Measurements from ENCODE around the gene PROK1.
"Not testable (repeated sequence)": the region's sequence is repeated elsewhere in the genome, so short reads cannot be mapped to it uniquely, and the experiment has no call there.

Gene PROK1

DNA sequence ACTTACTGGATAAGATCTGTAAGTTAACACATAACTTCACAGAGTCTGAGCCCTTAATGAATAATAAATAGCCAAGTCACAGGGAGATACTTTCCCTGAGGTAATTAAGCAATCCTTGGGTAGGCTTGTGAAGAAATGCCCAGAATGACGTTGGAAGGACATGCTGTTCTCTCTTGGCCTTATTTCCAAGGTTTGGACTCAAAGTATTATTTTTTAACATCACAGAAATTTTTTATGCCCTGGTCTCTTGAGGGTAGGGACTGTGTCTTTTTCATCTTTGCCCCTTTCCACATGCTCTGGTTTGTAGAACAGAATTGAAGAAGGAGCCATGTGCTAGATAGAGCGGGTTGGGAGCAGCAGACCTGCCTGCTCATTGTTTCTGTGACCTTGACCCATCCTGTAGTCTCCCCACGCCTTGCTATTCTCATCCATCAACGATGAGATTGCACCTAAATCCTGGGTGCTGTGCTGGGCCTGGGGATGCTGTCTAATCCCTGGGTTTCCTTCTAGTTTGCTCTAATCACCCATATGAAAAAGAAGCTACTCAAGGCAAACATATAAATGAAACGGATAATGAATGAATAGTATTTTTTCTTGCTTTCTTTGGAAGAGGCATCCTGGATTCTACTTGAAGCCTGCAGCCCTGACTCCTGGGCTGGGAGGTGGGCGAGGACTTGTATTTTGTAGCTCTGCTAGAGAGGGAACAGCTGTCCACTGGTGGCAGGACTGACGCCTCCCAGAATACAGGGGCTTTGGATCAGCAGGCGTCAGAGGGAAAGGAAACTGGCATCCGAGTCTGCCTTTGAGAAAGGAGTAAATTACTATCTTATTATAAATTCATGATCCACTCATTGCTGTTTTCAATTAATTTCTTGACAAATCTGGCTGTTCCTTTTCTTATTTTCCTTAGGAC, 26.0 kb upstream of the PROK1 start:
- H3K9ac ChIP-seq (ENCODE audit: low read depth, low read length): no peak overlapping the region
- no peaks in the 10 kb centered on the region; the same call in 1 of the 2 replicates for H3K36me3 ChIP-seq (ENCODE audit: insufficient read depth, low read length)
- no peaks in the 10 kb centered on the region for H3K4me1 ChIP-seq (ENCODE audit: insufficient read depth, low read length)

DNA sequence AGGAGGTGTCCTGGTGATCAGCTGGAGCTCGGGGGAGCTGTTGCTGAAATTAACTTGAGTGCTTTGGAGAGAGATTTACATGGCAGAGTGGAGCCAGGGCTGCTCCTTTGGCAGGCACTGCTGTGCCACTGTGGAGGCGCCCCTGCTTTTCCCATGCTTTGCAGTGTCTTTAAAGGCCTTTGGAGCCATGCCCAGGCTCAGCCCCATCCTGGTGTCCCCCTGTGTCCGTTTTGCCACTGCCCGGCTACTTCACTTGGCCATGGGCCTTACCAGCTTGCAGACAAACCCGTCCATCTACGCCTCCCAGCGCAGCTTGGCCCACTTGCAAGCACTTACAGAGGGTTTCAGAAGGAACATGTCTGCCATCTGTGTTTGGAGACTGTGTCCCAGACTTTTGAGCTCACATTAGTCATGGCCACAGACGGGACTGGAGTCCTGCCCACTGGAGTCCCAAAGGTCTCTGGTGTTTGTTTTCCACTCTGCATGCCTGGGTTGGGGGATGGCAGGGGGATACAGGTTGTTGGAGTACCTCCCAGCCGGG, 25.3 kb upstream of the PROK1 start:
- no peaks in the 10 kb centered on the region for H3K4me1 ChIP-seq (ENCODE audit: insufficient read depth, low read length)
- H3K36me3 ChIP-seq (ENCODE audit: insufficient read depth, low read length): no peaks in the 10 kb centered on the region; the same call in 1 of the 2 replicates
- H3K9ac ChIP-seq (ENCODE audit: low read depth, low read length): no peak overlapping the region
- peaks cover 5% of the 10 kb centered on the region; the same call in 1 of the 2 replicates for H3K9me3 ChIP-seq (ENCODE audit: control insufficient read depth, insufficient read depth, low read length)

More for the DNA sequence above, 26.0 kb upstream of the PROK1 start:
- peaks cover 6% of the 10 kb centered on the region; the same call in 1 of the 2 replicates for H3K9me3 ChIP-seq (ENCODE audit: control insufficient read depth, insufficient read depth, low read length)

DNA sequence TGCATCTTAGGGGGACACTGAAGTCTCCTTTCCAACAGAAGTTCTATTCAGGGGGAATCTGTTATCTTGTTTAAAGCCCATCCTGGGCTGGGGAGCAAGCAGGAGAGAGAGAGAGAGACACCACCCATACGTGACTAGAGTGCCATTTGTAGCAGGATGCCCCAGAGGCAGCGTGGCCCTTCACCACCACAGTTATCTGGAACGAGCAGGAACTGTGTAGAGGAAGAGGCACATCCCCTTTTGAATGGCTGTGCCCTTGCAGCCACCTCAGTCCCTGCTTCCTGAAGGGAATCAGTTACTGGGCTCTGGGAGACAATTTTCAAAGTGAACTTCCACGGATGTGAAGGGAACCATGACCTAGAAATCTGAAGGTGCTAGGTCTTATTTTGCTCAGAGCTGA, 24.1 kb upstream of the PROK1 start:
- H3K36me3 ChIP-seq (ENCODE audit: insufficient read depth, low read length): no peaks in the 10 kb centered on the region; the same call in 1 of the 2 replicates
- H3K9ac ChIP-seq (ENCODE audit: low read depth, low read length): no peak overlapping the region
- H3K4me1 ChIP-seq (ENCODE audit: insufficient read depth, low read length): no peaks in the 10 kb centered on the region
- H3K9me3 ChIP-seq (ENCODE audit: control insufficient read depth, insufficient read depth, low read length): no peaks in the 10 kb centered on the region

DNA sequence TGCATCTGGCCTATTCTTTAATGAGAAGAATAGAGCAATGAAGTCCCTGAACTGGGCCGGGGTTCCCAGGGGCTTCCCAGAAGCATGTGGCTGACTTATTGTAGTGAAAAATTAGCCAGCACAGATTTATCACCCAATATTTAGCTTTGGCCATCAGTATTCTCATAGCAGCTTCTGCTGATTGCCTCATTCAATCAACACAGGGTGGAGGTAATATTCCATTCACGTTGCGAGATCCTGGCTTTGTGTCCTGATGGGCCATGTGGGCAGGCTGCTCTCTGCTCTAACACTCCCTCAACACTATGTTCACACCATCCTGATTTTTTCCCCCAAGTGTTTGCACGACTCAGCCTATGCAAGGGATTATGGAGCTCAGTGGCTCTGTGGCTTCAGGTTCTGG, 22.0 kb upstream of the PROK1 start:
- H3K9ac ChIP-seq (ENCODE audit: low read depth, low read length): no peak overlapping the region
- peaks cover 11% of the 10 kb centered on the region for H3K4me1 ChIP-seq (ENCODE audit: insufficient read depth, low read length)
- H3K9me3 ChIP-seq (ENCODE audit: control insufficient read depth, insufficient read depth, low read length): no peaks in the 10 kb centered on the region
- no peaks in the 10 kb centered on the region; the same call in 1 of the 2 replicates for H3K36me3 ChIP-seq (ENCODE audit: insufficient read depth, low read length)

DNA sequence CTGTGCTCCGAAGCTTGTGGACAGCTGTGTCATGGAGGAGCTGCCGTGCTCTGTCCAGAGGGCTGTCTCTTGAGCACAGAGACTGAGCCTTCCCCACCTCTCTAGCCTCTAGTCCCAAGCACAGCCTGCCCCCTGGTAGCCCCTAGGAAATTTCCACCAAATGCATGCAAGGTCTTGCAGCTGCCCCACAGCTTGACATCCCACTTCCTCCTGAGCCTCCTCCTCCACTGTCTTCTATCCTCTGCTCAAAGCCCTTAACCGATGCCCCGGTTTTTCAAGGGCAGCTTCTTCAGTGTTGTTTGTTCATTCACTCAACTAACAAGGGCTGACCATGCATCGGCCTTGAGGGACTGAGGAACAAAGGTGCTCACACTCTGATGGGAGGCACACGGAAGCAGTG, 20.6 kb upstream of the PROK1 start:
- no peaks in the 10 kb centered on the region for H3K9me3 ChIP-seq (ENCODE audit: control insufficient read depth, insufficient read depth, low read length)
- H3K9ac ChIP-seq (ENCODE audit: low read depth, low read length): no peak overlapping the region
- H3K36me3 ChIP-seq (ENCODE audit: insufficient read depth, low read length): no peaks in the 10 kb centered on the region; the same call in 1 of the 2 replicates
- peaks cover 15% of the 10 kb centered on the region for H3K4me1 ChIP-seq (ENCODE audit: insufficient read depth, low read length)

DNA sequence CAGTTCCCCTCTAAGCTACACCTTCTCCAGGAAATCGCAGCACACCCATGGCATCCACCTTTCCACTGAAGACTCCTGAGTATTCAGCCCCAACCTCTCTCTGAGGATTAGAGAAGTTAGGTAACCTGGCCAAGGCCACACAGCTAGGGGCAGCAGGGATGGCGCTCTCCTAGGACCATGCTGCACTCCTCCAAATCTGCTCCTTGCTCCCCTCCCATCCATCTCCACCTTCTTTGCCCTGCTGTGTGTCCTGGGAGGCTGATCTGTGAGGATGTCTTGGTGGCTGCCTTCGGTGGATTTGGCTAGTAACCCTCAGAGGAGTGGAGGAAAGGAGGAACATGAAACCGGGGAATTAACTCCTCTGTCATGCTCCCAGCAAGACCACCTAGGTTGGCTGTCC, 20.0 kb upstream of the PROK1 start:
- Histone ChIP-seq H3K9me3 (ENCODE audit: control insufficient read depth, insufficient read depth, low read length) (no peaks in the 10 kb centered on the region), H3K9ac (ENCODE audit: low read depth, low read length) (no peak overlapping the region), H3K36me3 (ENCODE audit: insufficient read depth, low read length) (no peaks in the 10 kb centered on the region; the same call in 1 of the 2 replicates)

DNA sequence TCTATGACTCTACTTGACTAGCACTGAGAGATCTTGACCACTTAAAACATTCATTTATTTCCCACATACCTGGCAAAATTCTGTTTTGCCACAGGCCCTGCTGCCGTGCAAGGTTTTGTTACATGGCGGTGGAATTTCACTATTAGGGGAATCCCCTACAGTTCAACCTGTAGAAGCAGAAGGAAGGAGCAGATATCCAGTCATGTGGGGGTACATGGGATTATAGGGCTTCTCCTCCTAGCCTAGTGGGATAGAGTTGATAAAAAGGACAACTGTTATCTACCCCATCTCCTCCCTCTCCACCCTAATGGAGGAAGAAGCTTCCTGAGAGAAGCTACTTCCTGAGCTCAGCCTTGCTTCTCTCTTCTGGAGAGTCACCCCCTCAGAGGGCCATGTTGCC, 17.7 kb upstream of the PROK1 start:
- Histone ChIP-seq H3K36me3 (ENCODE audit: insufficient read depth, low read length) (no peaks in the 10 kb centered on the region), H3K4me1 (ENCODE audit: insufficient read depth, low read length) (peaks cover 24% of the 10 kb centered on the region), H3K9ac (ENCODE audit: low read depth, low read length) (no peak overlapping the region)

More for the DNA sequence above, 20.0 kb upstream of the PROK1 start:
- peaks cover 15% of the 10 kb centered on the region for H3K4me1 ChIP-seq (ENCODE audit: insufficient read depth, low read length)

DNA sequence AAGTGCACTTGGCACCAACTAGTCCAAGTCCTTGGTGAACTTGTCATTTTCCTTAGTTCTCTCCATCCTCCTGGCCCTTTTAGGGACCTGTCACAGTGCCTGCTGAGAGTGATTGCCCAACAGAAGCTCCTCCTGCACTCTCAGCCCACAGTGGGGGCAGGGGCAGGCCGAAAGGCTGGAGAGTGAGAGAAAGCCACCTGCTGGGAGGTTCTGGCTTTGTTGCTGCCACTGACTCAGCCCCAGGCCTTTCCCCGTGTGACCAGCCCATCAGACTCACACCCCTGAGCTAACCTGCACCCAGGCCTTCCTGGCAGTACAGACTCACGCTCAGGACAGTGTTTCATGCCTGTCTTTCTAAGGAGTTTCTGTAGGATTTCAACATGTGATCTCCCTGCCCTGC, 17.1 kb upstream of the PROK1 start:
- Histone ChIP-seq H3K9me3 (ENCODE audit: control insufficient read depth, insufficient read depth, low read length) (no peaks in the 10 kb centered on the region), H3K4me1 (ENCODE audit: insufficient read depth, low read length) (peaks cover 24% of the 10 kb centered on the region), H3K9ac (ENCODE audit: low read depth, low read length) (no peak overlapping the region), H3K36me3 (ENCODE audit: insufficient read depth, low read length) (no peaks in the 10 kb centered on the region)

More for the DNA sequence above, 17.7 kb upstream of the PROK1 start:
- H3K9me3 ChIP-seq (ENCODE audit: control insufficient read depth, insufficient read depth, low read length): no peaks in the 10 kb centered on the region

DNA sequence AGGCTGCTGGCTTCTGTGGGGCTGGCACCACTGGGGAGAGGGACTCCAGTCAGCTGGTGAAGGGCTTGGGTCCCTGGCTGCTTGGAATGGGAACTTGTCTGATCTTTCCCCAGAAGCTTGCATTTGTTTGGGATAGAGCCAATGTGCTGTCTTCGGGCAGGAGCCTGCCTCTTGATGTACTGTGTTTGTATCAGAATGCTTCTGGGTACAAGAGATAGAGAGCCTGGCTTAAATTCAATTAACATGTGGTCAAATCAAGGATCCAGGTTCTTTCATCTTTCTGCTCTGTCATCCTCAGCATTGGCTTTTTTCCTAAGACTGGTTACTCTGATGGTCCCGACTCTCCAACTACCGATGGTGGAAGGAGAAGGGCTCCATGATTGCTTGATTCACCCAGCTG, 16.0 kb upstream of the PROK1 start:
- Histone ChIP-seq H3K9me3 (ENCODE audit: control insufficient read depth, insufficient read depth, low read length) (no peaks in the 10 kb centered on the region), H3K9ac (ENCODE audit: low read depth, low read length) (no peak overlapping the region), H3K4me1 (ENCODE audit: insufficient read depth, low read length) (peaks cover 24% of the 10 kb centered on the region), H3K36me3 (ENCODE audit: insufficient read depth, low read length) (no peaks in the 10 kb centered on the region)

DNA sequence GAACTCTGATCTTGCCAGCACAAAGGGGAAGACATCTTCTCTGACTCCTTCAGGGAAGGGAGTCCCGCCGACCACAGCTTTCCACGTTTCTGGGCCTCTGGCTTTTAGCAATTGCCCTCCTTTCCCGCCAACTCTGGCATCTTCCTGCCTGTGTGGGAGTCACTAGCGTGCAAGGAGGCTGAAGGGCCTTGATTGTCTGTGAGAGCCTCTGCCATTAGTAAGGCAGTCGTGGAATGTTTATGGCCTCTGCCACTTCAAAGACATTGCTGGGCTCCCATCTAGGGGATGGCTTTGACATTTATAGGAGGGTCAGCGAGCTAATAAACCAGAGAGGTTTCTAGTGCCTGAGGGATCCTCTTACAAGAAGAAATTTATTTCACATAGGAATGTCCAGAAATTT, 14.3 kb upstream of the PROK1 start:
- Histone ChIP-seq H3K4me1 (ENCODE audit: insufficient read depth, low read length) (peaks cover 24% of the 10 kb centered on the region), H3K9me3 (ENCODE audit: control insufficient read depth, insufficient read depth, low read length) (no peaks in the 10 kb centered on the region), H3K9ac (ENCODE audit: low read depth, low read length) (no peak overlapping the region), H3K36me3 (ENCODE audit: insufficient read depth, low read length) (no peaks in the 10 kb centered on the region)

DNA sequence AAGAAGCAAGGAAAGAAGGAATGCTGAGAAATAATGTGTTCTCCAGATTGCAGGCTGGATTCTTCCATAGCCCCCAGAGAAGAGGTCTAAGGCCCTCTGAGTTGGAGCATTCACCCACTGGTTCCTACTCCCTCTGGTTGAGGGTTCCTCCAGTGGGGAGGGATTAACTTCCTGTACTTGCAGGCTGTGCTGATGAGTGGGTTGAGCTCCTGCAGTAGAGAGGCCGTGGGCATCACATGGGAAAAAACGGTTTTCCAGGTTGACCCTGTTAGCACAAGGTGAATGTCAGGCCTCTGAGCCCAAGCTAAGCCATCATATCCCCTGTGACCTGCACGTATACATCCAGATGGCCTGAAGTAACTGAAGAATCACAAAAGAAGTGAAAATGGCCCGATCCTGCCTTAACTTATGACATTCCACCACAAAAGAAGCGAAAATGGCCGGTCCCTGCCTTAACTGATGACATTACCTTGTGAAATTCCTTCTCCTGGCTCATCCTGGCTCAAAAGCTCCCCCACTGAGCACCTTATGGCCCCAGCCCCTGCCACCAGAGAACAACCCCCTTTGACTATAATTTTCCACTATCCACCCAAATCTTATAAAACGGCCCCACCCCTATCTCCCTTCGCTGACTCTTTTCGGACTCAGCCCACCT, 13.2 kb upstream of the PROK1 start:
- peaks cover 24% of the 10 kb centered on the region for H3K4me1 ChIP-seq (ENCODE audit: insufficient read depth, low read length)
- not testable (repeated sequence) for H3K9ac ChIP-seq (ENCODE audit: low read depth, low read length); H3K36me3 ChIP-seq (ENCODE audit: insufficient read depth, low read length); H3K9me3 ChIP-seq (ENCODE audit: control insufficient read depth, insufficient read depth, low read length)

DNA sequence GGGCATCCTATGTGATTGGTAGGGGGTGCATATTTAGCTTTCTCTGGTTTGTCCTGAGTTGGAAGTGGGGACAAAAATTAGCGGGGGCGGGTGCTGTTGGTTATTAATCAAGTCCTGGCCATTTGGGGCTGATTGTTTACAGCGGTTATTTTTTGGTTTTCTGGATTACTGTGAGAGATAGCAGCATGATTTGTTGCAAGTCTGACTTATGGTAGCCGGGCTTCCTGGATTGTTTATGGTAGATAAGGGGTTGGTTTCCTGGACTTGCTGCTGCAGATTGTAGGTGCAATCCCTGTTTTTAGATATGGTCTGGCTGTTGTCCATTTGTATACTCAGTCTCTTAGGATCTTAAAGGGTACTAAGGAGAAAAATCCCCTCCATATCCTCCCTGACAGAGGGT, 12.1 kb upstream of the PROK1 start:
- Histone ChIP-seq H3K9ac (ENCODE audit: low read depth, low read length) (no peak overlapping the region), H3K4me1 (ENCODE audit: insufficient read depth, low read length) (peaks cover 13% of the 10 kb centered on the region), H3K36me3 (ENCODE audit: insufficient read depth, low read length) (no peaks in the 10 kb centered on the region), H3K9me3 (ENCODE audit: control insufficient read depth, insufficient read depth, low read length) (no peaks in the 10 kb centered on the region)

DNA sequence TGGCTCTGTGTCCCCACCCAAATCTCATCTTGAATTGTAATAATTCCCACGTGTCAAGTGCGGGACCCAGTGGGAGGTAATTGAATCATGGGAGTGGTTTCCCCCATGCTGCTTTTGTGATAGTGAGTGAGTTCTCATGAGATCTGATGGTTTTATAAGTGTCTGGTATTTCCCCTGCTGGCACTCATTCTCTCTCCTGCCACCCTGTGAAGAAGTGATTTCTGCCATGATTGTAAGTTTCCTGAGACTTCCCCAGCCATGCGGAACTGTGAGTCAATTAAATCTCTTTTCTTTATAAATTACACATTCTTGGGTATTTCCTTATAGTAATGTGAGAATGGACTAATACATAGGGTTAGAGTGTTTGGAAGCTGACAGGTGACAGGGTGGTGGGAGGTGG, 11.1 kb upstream of the PROK1 start:
- not testable (repeated sequence) for H3K9me3 ChIP-seq (ENCODE audit: control insufficient read depth, insufficient read depth, low read length); H3K4me1 ChIP-seq (ENCODE audit: insufficient read depth, low read length); H3K36me3 ChIP-seq (ENCODE audit: insufficient read depth, low read length); H3K9ac ChIP-seq (ENCODE audit: low read depth, low read length)

DNA sequence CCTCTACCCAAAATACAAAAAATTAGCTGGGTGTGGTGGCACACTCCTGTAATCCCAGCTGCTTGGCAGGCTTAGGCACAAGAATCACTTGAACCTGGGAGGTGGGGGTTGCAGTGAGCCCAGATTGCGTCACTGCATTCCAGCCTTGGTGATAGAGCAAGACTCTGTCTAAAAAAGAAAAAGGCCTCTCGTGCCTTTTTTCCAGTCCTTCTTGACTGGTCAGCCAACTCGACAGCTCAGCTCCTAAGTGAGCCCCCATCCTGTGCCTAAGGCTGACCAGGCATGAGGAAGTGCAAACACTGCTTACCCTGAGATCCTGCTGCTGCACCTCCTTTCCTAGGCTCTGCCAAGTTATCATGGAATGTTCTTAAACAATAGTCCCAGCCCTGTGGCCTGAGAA, 10.1 kb upstream of the PROK1 start:
- Histone ChIP-seq H3K4me1 (ENCODE audit: insufficient read depth, low read length) (peaks cover 9% of the 10 kb centered on the region), H3K9ac (ENCODE audit: low read depth, low read length) (no peak overlapping the region), H3K36me3 (ENCODE audit: insufficient read depth, low read length) (no peaks in the 10 kb centered on the region), H3K9me3 (ENCODE audit: control insufficient read depth, insufficient read depth, low read length) (no peaks in the 10 kb centered on the region)
